NCI-H146 treated with DMSO at 0.1 percent for 48 hours (cell line): ENCODE measurements around the gene P2RX1.
A peak's percentile ranks its signal among the peaks of the same experiment; 100 is the strongest.

ENCODE experiments used
- DNase-seq: peaks from one replicate; lab custom pipeline; 2025; ENCODE audit not compliant: unreplicated experiment; lab: John Stamatoyannopoulos, UW

P2RX1 gene

GRCh38 chr17:3907483-3908216 is 8.6 kb downstream of the P2RX1 start:
- DNase-seq: no peak

GRCh38 chr17:3906881-3907280 is 9.4 kb downstream of the P2RX1 start:
- no peak for DNase-seq

GRCh38 chr17:3905017-3905520 is 11.2 kb downstream of the P2RX1 start:
- DNase-seq: no peak

DNA sequence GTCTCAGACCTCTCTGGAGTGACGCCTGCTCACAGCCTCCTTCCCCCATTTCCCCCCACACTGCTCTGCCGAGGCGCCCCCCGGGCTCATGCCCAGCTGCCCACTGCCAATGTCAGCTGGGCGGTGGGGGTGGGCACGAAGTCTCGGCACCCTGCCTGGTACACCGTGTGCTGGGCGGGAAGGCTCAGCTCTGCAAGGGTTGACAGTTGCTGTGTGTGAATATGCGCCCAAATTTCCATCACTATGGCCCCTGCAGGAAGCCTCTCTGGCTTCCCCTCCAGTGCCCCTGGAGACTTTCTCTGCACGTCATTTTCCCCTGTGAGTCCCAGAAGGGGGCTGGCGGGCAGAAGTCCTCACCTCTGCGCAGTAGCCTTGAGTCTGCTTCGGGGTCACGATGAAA is 11.8 kb downstream of the P2RX1 start:
- DNase-seq: no peak

- DNase-seq: no peak
Observed at GRCh38 chr17:3903881-3904290, 12.4 kb downstream of the P2RX1 start.

DNA sequence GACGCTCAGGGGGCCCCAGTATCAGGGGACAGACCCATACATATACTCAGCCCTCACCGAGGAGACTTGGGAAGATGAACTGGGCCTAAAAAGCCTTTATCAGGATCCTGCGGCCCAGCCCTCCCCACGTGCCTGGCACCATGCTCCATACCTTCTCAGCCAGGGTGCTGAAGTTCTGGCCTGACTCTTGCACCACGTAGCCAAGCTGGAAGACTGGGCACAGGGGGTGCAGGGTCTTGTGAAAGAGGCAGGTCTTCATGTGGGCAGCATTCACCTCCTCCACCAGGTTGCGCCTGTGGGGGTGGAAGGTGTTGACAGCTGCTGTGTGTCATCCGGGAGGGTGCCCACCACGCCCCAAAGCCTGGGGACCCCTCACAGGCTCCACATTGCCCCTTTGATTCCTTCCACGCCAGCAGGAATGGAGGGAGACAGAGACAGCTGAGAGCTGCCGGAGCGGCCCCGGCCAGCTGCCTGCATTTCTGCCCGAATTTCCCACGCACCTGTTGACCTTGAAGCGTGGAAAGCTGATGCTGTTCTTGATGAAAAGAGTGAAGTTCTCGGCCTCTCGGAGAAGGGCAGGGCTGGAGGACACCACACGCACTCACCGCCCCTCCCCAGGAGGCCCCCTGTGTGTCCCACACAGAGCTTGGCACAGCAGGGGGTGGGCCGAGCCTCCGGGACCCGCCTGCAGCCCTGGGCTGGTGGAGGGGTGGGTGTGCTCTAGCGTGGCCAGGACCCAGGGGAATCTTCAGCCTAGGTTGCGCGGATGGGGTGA is 13.0 kb downstream of the P2RX1 start:
- no peak for DNase-seq

DNA sequence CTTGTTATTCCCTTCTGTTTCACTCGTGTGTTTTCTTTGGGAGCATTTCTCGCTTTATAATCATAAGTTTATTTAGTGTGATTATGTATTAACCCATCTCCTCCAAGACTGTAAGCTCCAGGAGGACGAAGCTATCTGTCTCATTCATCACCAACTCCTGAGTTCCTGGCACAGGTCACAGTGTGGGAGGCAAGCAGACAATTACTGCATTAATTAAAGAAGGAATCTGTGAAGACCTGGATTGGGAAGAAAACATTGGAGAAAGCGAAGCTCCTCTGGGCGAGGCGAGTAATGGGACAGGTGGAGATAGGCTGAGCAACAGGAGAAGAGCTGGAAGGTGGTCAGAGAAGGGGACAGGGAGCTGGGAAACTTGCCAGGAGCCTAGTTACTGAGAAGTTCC is 15.6 kb downstream of the P2RX1 start:
- DNase-seq: no peak

DNA sequence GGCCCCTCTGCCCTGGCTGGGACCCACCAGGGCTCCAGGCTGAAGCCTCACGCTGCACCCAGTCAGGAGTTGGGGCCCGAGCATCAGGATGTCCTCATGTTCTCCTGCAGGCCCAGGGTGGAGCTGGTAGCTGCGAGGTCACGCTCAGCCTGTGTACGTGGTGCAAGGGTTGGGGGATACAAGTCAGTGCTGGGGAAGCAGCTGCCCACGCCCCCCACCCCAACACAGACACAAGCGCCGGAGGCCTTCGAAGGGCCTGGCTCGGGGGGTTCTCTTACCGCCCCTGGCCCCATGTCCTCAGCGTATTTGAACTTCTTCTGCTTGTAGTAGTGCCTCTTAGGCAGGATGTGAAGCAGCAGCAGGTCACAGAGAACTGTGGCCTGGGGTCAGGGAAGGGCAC is 18.5 kb downstream of the P2RX1 start:
- no peak for DNase-seq

- no peak for DNase-seq
Observed at GRCh38 chr17:3896968-3897235, 19.4 kb downstream of the P2RX1 start.

DNA sequence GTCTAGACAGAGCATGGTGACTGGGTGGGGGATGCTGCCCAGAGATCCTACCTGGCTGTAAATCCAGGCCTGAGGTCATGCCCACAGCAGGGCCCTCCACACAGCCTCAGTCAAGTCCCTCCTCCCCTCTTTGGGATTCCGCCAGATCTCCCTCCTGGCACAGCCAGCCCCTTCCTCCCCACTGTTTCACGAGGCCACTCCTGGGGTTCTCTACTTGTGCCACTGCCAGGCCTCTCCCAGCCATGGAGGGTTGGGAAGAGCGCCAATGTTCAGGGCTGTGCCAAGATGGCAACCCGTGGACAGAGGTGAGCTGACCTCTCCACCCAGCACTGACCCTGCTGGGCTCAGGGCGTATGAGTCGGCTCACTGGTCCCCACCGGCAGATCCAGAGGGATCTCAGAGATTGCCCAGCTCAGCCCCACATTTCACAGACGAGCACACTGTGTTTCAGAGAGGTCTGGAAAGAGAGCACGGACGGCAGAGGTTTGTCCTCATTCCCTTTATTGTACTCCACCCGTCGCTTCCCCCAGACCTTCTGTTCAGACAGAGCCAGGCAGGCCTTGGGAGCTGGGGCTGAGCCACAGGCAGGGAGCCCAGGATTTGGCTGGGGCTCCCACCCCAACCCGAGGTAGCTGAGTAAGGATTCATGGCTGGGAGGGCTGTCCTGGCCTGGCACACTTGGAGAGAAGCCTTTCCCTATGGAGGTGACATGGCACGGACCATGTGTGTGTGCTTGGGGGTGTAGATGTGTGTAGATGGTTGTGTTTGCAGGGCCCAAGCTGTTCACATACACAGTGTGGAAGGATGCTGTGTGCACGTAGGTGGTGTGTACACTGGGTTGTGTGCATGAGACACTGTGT is 19.9 kb downstream of the P2RX1 start:
- no peak for DNase-seq

- no peak for DNase-seq
Observed at GRCh38 chr17:3895354-3895753, 20.9 kb downstream of the P2RX1 start.

DNA sequence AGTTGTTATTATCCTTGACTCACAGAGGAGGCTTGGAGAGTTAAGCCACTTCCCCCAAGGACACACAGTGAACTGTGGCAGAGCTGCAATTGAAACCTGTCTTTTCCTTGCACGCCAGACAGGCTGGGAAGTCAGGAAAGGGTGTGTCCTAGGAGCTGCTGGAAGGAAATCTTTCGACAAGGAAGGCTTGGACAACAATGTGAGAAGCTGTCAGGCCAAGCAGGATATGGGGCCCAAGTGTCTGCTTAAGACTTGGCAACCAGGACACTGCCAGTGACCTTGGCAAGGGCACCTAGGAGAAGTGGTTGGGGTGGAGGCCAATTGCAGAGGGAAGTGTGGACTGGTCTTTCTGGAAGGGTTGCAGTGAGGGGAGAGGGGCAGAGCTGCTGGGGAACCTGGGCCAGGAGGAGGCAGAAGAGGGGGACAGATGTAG is 21.3 kb downstream of the P2RX1 start:
- DNase-seq: no peak

DNA sequence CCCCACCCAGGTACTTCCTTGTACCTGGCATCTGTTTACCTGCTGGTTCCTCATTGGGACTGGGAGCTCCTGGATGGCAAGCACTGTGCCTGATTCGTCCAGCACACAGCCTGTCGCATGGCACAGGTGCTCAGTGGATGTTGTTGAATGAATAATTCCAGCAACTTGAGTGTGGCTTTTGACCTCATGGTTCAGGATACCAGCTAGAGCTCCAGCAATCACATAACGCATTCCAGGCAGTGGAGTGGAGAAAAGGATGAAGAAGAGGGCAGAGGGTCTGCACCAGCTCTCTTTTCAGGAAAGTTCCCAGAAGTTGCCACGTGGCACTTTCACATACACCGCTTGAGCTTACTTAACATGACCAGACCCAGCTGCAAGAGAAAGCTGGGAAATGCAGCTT is 22.1 kb downstream of the P2RX1 start:
- DNase-seq: no peak

DNA sequence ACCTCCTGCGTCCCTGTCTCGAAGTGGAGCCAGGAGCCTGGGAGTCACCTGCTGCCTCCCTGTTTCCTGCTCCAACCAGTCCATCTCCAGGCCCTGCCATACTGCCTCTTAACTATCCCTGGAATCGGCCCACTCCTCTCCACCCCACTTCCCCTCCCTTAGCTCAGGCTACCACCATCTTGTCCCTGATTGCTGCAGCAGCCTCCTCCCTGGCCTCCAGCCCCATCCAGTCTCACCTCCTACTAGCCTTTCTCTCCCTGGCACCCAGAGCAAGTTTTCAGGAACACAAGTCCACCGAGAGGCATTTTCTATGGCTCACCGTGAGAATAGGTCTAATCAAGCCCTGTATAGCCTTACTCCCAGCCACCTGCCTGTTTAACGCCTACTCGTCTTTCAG is 22.5 kb downstream of the P2RX1 start:
- no peak for DNase-seq

DNA sequence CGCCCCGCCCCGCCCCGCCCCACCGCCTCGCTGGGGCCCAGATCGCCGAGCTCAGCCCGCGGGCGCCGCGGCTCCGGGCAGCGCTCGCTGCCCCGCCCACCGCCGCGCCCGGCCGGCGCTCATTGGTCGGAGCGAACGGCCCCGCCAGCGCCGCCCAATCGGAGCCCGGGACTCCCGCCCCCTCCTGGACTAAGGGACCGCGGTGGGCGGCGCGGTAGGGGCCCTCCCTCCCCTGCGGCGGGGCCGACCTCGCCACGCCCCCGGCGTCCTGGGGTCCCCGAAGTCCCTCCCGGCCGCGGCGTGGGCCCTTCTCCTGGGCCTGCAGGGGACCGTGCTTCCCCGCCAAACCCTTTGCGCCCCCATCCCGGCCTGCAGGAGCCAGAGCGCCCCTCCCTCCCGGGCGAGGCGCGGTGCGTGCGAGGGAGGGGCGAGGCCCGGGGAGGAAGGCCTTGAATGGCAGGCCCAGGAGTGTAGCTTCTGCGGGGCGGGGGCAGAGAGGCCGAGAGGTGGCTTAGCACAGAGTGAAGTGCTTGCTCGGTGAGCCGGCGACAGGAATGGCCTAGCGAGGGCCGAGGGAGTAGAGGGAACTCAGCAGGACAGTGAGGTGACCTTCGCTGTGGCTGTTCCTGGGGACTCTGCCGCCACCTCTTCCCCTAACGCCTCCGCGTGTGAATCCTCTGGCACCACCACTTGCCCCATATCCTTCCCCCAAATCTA is 23.1 kb downstream of the P2RX1 start, which contains the start of gene CAMKK1:
Gene CAMKK1 (minus strand): TSS at position 51 of the 717 bp plus-strand sequence. CDS start 7,366 bp downstream, outside the sequence.
- peak; percentile 87 for DNase-seq

- DNase-seq: no peak
Observed at GRCh38 chr17:3892095-3892998, 23.9 kb downstream of the P2RX1 start.

DNA sequence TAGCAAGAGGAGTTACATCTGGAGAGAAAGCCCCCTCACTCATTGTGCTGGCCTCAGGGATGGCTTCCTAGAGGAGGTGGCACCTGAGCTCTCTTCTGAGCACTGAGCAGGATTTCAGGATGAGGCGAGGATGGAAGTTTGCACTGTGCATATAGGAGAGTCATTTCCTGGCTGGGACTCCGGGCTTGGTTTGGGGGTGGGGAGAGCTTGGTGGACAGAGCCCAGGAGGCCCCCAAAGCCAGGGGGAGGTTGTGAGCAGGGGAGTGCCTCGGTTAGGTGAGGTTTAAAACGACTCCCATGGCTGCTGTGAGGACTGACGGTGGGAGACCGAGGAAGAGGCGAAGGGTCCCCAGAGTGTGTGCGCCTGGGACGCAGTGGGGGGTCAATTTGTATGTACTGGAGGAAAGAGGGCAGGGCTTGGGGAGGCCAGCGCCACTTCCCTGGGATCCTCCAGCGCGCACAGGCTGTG is 24.6 kb downstream of the P2RX1 start:
- DNase-seq: no peak

GRCh38 chr17:3890878-3891219 is 25.4 kb downstream of the P2RX1 start:
- no peak for DNase-seq

- no peak for DNase-seq
Observed at GRCh38 chr17:3890082-3890877, 26.0 kb downstream of the P2RX1 start.
